ENCODE results near the gene RAI1.

Gene RAI1

DNA sequence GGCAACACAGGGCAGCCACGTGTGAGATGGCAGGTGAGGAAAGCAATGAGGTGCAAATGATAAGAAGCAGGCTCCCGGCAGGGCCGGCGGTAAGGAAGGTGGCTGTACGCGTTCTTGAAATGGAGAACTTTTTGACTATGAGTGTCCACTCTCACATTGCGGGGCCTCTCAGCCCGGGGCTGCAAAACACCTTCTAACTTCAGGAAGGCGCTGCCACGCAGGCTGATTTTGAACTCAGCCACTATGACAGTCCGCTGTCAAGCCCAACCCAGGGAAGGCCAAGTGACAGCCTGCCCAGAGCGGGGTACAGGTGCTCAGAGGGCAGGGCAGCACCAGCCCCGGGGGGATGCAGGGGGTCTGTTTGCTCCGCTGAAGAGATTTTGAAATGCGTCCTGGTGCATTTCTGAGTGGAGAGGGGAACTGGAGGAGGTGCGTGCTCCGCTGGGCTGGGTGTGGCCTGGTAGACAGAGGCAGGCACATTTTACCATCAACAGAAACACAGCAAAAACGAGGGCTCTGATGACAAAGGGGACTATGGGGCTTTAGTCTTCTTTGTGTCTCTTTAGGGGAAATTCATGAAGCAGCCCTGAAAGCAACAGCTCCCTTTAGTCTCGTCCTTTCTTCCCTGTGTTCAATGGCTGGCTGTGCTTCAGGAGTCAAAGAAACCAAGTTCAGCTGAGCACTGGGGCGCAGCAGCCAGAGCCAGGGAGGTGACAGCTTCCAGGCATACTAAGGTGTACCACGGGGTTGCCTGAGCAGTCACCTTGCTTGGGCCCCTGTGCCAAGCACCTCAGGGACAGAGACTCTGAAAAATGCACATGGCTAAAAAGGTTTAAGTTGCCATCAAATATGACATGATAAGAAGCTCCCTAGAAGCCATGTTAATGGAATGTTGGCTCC lies 170.1 kb downstream of the RAI1 start:
- DNase-seq, result no peak

DNA sequence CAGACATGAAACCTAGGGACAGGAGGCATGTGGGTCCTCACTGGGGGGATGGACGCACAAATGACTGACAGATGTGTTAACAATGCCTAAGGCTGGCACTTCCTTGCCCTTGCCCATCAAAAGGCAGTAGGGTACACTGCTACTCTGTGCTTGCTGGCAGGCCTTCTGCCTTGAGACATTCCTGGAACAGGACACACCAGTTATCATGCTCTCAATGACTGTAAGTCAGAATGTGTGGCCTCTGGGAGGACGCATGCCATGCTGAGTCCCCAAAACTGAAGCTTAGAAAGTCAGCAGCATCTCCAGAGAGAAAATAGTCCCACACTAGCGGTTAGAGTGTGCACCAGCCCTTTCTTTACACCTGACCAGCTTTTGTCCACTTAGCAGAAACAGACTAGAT lies 171.7 kb downstream of the RAI1 start:
- DNase-seq, result no peak

DNA sequence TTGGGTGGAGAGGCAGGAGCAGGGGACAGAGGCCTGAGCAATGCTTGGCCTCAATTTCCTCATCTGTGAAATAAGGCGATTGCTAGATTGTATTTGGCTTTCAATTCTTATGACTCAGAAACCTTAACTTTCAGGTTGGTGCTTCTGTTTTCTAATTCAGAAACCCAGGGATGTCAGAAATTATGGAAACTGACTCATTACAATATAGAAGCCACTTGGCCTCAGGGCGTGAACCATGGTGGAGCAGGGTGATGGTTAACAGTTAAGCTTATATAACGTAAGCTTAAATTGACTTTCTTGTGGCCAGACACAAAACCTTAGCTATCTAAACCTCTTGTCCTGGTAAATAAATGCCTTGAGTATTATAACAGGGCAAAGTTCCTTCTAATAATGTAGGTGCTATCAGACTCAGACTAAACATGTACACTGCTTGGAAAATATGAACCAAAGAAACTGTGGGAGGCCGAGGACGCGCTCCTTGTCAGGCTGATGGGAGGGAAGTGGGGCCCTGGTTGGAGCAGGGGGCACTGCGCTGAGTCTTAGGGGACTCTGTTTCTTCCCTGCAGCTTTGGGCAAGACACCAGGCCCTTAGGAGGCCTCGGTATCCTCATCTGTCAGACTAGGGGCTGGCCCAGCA lies 172.7 kb downstream of the RAI1 start:
- DNase-seq, result no peak

DNA sequence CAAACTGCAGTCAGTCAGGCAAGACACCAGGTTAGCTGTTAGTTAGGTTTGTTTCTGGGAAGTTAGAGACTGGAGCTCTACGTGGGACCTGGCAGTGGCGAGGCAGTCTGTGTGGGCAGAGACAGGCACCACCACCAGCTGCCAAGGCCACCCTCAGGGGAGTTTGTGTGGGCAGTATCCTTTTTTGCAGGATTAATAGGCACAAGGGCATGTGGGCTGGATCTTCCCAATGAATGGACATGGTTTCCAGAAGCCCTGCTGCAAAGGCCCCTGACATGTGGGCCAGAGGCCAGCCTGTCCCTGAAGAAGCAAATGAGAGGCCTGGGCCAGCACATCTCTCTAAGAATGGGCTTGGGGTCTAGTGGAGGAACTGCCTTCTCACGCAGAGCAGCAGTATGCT lies 174.7 kb downstream of the RAI1 start:
- DNase-seq, result no peak

DNA sequence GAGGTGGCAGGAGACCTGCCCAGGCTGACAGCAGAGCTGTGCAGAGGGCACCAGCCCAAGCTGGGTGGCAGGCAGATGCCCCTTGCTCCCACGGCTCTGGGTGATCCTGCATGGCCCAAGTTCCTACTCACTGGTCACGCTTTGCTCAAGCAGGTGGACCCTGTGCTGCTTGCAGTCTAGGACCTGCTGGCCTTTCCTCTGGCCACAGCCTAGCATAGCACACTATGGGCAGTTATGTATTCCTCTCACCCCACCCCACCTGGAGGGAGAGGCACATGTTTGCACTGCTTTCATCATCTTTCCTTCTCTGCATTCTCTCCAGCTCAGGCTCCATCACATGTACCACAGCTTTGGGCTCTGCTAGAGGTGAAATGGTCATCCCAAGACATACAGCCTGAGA lies 175.1 kb downstream of the RAI1 start:
- DNase-seq, result no peak

DNA sequence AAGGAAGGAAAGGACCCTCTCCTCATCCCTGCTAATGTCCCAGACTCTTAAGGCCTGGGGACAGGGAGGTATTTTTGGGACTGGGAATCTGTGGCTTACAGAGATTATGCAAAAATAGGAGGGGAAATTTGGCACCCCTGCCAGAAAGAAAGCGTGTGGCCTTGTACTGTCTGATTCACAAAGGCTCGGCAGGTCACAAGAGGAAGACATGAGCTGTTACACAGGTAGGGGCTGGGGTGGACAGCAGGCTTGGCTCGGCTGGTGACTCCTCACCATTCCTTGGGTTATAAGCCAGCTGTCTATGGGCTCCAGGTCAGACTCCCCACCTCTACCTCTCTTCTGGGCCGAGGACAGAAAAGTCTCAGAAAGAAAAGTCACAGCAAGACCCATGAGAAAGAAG lies 176.2 kb downstream of the RAI1 start:
- DNase-seq, result no peak

DNA sequence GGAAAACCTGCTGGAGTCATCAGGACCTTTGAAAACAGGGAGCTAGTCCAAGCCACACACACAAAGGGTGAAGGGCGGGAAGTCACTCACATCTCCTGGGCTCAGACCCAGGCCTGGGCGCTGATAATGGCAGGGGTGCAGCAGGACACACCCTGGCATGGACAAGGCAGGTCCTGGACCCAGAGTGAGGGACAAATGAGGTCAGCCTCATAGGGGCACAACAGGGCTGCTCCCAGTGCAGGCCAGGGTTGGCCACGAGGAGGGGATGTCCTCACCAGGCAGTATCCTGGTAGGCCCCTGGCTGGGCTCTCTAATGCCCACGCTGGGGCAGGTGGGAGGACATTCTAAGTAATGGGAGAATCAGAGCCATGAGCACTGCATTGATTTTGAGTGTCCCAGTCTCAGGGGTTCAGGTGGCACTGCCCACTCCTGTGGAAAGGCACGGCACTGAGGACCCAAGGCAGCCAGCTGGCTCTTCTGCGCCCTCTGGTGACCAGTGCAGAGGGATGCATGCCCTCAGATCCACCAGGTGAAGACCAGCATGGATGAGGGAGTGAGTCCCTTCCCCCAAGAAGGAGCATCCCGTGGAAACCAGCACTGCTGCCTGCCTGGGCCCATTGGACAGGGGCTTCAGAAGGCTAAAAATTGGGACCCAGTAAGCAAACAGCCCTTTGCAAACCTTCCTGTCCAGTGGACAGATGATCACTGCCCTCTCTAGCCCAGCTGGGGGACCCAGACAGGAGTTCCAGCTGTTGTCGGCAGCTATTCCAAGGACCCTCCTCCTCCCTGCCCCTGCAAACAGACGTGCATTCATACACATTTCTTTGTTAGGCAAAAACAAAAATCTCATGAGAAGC lies 178.9 kb downstream of the RAI1 start:
- peak; percentile 48 for DNase-seq

DNA sequence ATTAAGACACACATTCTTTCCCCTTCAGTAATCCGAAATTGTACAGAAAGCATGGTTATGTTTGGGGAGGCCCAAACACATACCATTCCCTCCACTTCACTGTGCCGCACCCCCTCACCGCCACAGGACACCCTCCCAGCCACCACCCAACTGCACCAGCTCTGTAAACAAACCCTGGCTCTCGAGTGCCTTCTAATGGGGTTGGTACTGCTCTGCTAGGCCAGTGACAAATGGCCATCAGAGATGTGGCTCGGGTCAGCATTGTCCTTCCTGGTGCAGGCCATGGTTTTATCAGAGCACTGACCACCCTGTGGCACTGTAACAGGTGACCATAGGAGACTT lies 179.5 kb downstream of the RAI1 start:
- no peak for DNase-seq

Measured in NCI-H748 treated with DMSO at 0.1 percent for 48 hours (cell line).